Panc1 (cell line): Measurements from ENCODE around the gene MAP2.

Source experiments
- POLR2AphosphoS5 ChIP-seq: IDR thresholded peaks from 2 replicates; pipeline ENCODE4 v1.6.1; 2012; ENCODE audit warnings: mild to moderate bottlenecking, low read depth, low read length, moderate library complexity
- SIN3A ChIP-seq: IDR thresholded peaks from 2 replicates; pipeline ENCODE4 v1.6.1; 2012; ENCODE audit warnings: low read depth, mild to moderate bottlenecking, low read length, moderate library complexity, borderline replicate concordance; ENCODE audit not compliant: insufficient read depth
- TF ChIP-seq, protein P1 (sequence below): fragments of 450-650 bp; IDR thresholded peaks from 2 replicates; pipeline ENCODE4 v1.5.1; 2017; ENCODE audit warnings: mild to moderate bottlenecking

DNA sequence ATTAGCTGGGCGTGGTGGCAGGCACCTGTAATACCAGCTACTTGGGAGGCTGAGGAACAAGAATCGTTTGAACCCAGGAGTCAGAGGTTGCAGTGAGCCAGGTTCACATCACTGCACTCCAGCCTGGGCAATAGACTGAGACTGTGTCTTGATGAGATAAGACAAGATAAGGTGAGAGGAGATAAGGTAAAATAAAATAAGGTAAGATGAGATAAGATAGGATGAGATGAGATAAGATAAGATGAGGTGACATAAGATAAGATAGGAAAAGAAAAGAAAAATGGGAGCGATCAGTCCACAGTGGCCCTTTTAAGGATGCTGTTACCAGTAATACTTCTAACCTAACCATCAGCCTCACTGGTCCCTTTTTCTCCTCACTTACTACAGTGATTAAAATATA, 213.4 kb downstream of the MAP2 start:
- TF ChIP-seq POLR2AphosphoS5 (no peak), SIN3A (no peak)
- TF ChIP-seq, protein P1, sequence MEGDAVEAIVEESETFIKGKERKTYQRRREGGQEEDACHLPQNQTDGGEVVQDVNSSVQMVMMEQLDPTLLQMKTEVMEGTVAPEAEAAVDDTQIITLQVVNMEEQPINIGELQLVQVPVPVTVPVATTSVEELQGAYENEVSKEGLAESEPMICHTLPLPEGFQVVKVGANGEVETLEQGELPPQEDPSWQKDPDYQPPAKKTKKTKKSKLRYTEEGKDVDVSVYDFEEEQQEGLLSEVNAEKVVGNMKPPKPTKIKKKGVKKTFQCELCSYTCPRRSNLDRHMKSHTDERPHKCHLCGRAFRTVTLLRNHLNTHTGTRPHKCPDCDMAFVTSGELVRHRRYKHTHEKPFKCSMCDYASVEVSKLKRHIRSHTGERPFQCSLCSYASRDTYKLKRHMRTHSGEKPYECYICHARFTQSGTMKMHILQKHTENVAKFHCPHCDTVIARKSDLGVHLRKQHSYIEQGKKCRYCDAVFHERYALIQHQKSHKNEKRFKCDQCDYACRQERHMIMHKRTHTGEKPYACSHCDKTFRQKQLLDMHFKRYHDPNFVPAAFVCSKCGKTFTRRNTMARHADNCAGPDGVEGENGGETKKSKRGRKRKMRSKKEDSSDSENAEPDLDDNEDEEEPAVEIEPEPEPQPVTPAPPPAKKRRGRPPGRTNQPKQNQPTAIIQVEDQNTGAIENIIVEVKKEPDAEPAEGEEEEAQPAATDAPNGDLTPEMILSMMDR = no peak
